ENCODE data around the gene MYO10.

DNA sequence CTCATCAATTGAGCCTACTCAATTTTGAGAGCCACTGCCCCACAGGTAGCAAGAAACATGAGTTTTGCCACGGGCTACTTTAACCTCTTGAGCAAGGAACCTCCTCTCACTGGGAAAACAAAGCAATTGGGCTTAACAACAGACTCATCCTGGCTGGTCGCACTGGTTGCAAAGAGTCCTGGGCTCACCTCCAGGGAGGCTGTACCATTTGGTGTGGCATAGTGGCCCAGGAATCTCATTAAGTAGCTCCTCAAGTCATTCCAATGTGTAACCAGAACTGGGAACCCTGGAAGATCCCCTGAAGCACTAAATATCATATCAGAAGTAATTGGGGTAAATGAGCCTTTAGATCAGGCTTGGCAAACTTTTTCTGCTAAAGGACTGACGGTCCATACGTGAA lies 78.5 kb downstream of the MYO10 start:
- TF ChIP-seq, protein P1, sequence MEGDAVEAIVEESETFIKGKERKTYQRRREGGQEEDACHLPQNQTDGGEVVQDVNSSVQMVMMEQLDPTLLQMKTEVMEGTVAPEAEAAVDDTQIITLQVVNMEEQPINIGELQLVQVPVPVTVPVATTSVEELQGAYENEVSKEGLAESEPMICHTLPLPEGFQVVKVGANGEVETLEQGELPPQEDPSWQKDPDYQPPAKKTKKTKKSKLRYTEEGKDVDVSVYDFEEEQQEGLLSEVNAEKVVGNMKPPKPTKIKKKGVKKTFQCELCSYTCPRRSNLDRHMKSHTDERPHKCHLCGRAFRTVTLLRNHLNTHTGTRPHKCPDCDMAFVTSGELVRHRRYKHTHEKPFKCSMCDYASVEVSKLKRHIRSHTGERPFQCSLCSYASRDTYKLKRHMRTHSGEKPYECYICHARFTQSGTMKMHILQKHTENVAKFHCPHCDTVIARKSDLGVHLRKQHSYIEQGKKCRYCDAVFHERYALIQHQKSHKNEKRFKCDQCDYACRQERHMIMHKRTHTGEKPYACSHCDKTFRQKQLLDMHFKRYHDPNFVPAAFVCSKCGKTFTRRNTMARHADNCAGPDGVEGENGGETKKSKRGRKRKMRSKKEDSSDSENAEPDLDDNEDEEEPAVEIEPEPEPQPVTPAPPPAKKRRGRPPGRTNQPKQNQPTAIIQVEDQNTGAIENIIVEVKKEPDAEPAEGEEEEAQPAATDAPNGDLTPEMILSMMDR (IDR thresholded peaks at IDR 0.05; ENCODE audit: insufficient read depth, low read depth, low read length): no peak
- TF ChIP-seq EZH2 (IDR thresholded peaks at IDR 0.05; ENCODE audit: insufficient read depth, low read length): no peak
